Skeletal muscle satellite cell (primary cell): ENCODE data around the gene HOXC4.

Experiments
- H3K27me3 ChIP-seq: 2 replicates; pipeline ENCODE4 v1.7.0; 2013; ENCODE audit warnings: low read length; ENCODE audit not compliant: control insufficient read depth, insufficient read depth
- H3K36me3 ChIP-seq: 2 replicates; pipeline ENCODE4 v1.7.0; 2013; ENCODE audit warnings: mild to moderate bottlenecking, control low read depth, low read length; ENCODE audit not compliant: insufficient read depth
- H3K4me1 ChIP-seq: 2 replicates; pipeline ENCODE4 v1.7.0; 2013; ENCODE audit warnings: low read length; ENCODE audit not compliant: control insufficient read depth, insufficient read depth
- H3K4me2 ChIP-seq: 2 replicates; pipeline ENCODE4 v1.7.0; 2013; ENCODE audit warnings: mild to moderate bottlenecking, low read length
- H3K4me3 ChIP-seq: 2 replicates; pipeline ENCODE4 v1.7.0; 2013; ENCODE audit warnings: low read length
- H3K9ac ChIP-seq: 2 replicates; pipeline ENCODE4 v1.7.0; 2013; ENCODE audit warnings: mild to moderate bottlenecking, low read depth, low read length, moderate library complexity
- H3K9me3 ChIP-seq: replicated peaks from 2 replicates; pipeline ENCODE4 v1.7.0; 2013; ENCODE audit warnings: mild to moderate bottlenecking, control low read depth, low read length

Gene HOXC4

DNA sequence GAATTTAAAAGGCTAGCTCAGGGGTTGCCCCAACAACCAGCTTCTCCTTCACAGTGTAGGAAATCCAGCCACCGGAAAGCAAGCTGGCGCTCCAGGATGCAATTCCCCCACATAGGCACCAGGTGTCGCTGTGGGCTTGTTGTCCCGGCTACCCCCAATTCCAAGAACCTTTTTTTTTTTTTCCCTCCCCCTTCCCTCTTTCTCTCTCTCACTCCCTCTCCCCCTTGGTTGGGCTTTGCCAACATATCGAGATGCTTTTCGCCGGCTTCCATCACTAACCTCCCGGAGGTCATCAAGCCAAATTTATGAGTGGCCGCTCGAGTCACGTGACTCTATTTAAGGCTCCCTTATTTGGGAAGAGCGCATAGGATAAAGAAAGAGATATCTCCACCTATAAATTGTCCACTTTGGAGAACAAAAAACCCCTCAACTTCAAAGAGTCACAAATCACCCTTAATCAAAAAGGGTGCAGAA lies 21.0 kb upstream of the HOXC4 start, which contains the start of gene HOXC5:
HOXC5 (plus strand) TSS at position 424 of the 474 bp plus-strand sequence. CDS start 73 bp downstream, outside the sequence.
- Histone ChIP-seq H3K4me3 (peak within 1 kb of the TSS; percentile 70), H3K9me3 (no peaks in the 10 kb centered on the region)

DNA sequence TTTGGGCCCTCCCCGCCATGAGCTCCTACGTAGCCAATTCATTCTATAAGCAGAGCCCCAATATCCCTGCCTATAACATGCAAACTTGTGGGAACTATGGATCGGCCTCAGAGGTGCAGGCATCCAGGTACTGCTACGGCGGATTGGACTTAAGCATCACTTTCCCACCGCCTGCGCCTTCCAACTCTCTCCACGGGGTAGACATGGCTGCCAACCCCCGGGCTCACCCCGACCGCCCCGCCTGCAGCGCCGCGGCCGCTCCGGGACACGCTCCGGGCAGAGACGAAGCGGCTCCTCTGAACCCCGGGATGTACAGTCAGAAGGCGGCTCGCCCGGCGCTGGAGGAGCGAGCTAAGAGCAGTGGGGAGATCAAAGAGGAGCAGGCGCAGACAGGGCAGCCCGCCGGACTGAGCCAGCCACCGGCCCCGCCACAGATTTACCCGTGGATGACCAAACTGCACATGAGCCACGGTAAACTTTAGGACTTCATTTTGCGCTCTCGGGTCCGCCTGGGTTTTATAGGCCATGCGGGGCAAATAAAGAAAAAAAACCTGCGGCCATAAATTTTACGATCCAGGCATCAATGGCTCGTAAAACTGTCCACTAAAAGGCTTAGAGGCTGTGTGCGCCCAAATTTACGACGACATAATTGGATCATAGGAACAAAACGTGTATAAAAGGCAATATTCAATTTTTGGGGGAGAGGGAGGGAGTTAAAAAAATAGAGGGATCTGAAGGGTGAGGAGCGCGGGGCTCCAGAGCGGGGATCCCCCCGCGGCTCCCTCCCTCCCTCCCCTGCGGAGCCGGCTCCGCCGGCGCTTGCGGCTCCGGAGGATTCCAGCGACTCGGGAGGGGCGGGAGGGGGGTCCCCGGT lies 20.3 kb upstream of the HOXC4 start:
- Histone ChIP-seq H3K36me3 (peaks cover 35% of the 10 kb centered on the region), H3K9ac (peak overlapping the region; percentile 73), H3K9me3 (no peaks in the 10 kb centered on the region), H3K4me1 (peaks cover 26% of the 10 kb centered on the region), H3K27me3 (no peaks in the 10 kb centered on the region), H3K4me3 (peak overlapping the region; percentile 70), H3K4me2 (peak overlapping the region; percentile 85)

More for the DNA sequence above, 21.0 kb upstream of the HOXC4 start, which contains the start of gene HOXC5:
- H3K9ac ChIP-seq: peak within 1 kb of the TSS; percentile 73
- H3K27me3 ChIP-seq: no peaks in the 10 kb centered on the region
- H3K36me3 ChIP-seq: peaks cover 35% of the 10 kb centered on the region
- H3K4me2 ChIP-seq: peak within 1 kb of the TSS; percentile 85
- peaks cover 33% of the 10 kb centered on the region for H3K4me1 ChIP-seq

DNA sequence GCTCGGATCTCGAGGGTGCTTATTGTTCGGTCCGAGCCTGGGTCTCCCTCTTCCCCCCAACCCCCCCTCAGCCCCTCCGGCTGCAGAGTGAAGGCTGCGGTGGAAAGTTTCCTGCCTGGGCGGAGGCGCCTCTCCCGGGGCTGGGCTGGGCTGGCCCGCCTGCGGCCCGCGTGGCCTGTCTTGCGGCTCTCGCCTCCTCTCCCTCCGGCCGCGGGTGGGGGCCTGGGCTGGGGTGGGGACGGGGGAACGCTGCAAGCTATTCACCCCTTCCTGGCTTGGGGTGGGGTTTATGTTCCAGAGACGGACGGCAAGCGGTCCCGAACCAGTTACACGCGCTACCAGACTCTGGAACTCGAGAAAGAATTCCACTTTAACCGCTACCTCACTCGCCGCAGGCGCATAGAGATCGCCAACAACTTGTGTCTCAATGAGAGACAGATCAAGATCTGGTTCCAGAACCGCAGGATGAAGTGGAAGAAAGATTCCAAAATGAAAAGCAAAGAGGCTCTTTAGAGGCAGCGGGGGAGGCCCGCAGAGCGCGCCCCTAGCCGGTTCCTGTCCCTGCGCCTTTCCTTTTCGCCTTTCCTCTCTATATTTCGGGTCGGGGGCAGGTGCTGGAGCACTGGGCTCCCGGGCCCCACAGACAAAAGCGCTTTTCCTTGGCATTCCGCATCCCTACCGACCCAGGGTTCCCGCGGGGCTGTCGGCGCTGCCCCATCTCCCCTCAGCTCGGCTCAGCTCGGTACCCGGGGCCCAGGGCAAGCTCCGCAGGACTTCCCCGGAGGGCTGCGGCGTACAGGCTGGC lies 19.5 kb upstream of the HOXC4 start:
- Histone ChIP-seq H3K27me3 (no peaks in the 10 kb centered on the region), H3K4me1 (peaks cover 22% of the 10 kb centered on the region), H3K4me3 (peak overlapping the region; percentile 70), H3K36me3 (peaks cover 28% of the 10 kb centered on the region), H3K4me2 (peak overlapping the region; percentile 85), H3K9ac (peak overlapping the region; percentile 73), H3K9me3 (no peaks in the 10 kb centered on the region)

DNA sequence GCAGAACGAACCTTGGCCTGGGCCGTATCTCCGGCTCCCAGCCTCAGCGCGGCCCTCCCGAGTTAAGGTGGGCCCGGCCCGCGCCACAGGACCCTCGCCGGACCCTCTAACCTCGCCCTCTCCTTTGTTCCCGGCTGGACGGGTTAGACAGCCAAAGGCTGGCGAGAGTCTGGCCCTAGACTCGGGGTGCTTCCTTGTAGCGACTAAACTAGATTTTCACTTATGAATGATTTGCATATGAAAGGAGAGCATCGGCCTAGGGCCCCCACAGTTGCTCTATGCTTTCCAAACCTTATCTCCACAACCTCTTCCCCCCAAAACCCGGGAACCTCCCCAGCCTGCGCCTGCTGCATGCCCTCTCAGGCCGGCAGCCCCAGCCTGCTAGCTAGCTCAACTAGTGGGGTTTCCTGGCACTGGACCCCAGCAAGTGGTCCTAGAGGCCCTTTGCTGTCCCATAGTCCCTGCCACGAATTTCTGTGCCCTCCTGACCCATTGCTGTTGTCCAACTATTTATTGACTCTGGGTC lies 18.8 kb upstream of the HOXC4 start:
- Histone ChIP-seq H3K27me3 (no peaks in the 10 kb centered on the region), H3K4me3 (no peak overlapping the region), H3K4me1 (peaks cover 28% of the 10 kb centered on the region), H3K4me2 (no peak overlapping the region), H3K36me3 (peaks cover 23% of the 10 kb centered on the region), H3K9me3 (no peaks in the 10 kb centered on the region), H3K9ac (no peak overlapping the region)

DNA sequence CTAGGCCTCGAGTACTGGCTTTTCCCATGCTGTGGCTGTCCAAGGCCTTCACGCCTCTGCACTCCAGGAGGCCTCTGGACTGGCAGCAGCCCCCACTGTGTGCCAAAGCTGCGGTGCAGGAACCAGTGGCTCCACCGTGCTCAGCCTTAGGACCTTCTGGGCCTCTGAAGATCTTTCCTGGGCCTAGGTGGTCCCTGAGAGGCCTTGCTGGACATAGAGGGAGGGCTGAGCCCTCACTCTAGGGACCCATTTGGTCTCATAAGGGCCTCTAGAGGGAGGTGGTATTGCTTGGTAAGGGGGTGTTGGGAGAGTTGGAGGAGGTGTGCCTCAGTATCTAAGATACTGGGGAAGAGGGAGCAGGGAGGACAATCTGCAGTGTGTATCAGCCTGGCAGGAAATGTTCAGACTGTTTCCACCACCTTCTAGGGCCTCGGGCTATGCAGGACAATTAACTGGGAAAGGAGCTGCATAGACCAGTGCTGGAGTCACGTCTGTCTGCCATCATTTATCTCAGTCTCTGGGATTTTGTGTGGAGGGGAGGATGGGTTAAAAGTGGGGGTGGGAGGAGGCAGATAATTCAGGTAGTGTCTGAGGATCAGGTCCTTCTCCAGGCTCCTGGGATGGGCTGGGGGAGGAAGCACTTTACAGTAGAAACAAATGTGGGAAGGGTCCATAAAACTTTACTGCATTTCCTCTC lies 17.9 kb upstream of the HOXC4 start:
- Histone ChIP-seq H3K27me3 (no peaks in the 10 kb centered on the region), H3K36me3 (peaks cover 18% of the 10 kb centered on the region), H3K9ac (no peak overlapping the region)

DNA sequence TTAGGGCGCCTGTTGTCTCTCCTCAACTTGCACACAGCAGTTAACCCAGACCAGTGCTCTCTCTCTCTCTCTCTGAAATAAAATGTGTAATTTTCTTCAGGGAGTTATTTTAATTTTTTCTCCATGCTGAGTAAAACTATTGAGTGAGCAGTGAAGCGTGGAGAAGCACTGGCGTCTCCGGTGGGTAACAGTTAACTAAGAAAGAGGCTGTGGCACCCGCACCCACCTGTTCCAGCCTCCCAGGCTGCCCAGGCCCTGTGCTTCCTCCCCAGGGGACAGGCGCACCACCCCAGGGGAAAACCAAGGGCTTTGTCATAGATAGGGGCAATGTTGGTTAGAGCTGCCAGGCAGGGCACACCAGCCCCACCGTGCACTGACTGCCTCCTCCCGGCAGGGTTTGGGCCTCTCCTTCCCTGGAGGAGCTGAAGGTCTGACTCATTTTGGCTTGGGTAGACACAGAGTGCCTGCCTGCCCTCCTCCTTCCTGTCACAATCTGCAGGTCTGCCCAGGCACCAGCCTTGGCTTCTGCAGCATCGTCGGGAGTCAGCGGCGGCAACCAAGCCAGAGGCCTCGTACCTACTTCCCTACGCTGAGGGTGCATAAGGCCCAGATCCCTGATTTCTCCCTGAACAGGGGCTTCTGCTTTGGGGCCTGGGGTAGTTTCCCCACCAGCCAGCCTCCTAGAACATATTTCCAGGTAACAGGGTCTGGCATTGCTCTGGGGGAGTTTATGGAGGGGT lies 16.8 kb upstream of the HOXC4 start:
- H3K4me1 ChIP-seq: peaks cover 28% of the 10 kb centered on the region
- H3K36me3 ChIP-seq: peaks cover 7% of the 10 kb centered on the region
- H3K9me3 ChIP-seq: no peaks in the 10 kb centered on the region
- no peaks in the 10 kb centered on the region for H3K27me3 ChIP-seq
- no peak overlapping the region for H3K4me3 ChIP-seq
- no peak overlapping the region for H3K9ac ChIP-seq
- H3K4me2 ChIP-seq: peak overlapping the region; percentile 2

More for the DNA sequence above, 17.9 kb upstream of the HOXC4 start:
- H3K4me2 ChIP-seq: no peak overlapping the region
- H3K9me3 ChIP-seq: no peaks in the 10 kb centered on the region
- H3K4me1 ChIP-seq: peaks cover 28% of the 10 kb centered on the region
- H3K4me3 ChIP-seq: no peak overlapping the region

DNA sequence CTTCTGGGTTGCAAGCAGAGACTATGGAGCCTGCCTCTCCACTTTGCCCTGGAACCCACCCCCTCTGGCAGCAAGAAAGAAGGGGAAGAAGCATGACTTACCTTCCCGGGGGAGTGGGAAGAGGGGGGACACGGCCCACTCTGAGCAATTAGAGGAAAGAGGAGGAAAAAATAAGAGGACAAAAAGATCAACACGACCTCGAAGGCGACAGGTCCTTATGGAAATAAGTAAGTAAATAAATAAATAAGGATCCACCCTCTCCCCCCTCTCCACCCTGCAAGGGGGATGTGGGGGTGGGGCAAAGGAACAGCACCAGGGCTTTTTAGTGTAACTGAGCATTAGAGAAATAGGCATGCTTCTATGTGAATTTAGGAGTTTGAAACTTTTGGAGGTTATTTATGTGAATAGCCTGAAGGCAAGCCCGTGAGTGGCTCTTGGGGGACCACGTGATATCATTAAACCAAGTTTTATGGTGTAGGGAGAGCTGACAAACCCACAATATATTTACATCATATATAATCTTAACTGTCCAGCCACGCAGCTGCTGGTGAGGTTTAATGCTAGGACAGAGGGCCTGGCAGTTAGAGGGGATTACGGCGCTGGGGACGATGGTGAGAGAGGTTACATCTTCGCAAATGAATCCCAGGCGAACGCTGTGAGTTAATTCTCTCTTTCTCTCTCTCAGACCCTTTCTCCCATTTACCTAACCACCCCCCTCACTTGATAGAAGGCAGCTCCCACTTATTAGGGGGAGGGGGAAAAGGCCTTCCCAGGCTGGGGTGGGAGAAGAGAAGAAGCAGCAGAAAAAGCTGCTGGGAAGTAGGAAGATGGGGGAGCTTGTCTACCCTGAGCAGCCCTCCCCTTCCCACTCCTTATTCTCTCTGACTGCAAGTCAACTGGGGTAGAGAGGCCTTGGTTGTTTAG lies 16.0 kb upstream of the HOXC4 start:
- Histone ChIP-seq H3K4me3 (no peak overlapping the region), H3K27me3 (no peaks in the 10 kb centered on the region), H3K4me2 (peak overlapping the region; percentile 2), H3K9me3 (no peaks in the 10 kb centered on the region), H3K36me3 (peaks cover 3% of the 10 kb centered on the region), H3K9ac (no peak overlapping the region), H3K4me1 (peaks cover 28% of the 10 kb centered on the region)

DNA sequence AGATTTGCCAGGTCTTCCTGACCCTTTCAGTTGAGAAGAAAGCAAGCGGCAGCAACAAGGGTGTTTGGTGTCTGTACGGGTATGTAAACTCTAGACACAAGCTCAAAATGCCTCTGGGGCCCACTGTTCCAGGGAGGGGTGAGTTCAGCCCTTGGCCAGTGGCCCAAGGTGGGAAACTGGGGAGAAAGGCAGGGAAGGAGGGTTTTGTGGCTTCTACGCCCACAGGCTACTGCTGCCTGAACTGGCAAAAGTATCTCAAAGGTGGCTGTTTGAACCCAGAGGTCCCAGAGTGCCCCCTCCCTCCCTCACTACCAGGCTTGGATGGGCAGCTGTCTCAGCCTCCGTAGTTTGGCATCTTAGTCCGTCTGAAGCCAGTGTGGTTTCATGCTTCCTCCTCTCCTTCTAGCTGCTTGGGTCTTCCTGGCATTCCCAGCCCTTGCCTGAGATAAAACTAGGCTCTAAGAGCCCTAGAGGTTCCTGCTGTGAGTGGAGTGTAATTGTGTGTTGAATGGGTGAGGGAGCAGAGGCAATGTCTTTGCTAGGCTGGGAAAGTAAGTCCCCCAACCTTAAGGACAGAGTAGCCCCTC lies 15.3 kb upstream of the HOXC4 start:
- peaks cover 30% of the 10 kb centered on the region for H3K4me1 ChIP-seq
- H3K9ac ChIP-seq: no peak overlapping the region
- no peak overlapping the region for H3K4me3 ChIP-seq
- H3K36me3 ChIP-seq: peaks cover 3% of the 10 kb centered on the region
- H3K4me2 ChIP-seq: no peak overlapping the region
- H3K27me3 ChIP-seq: no peaks in the 10 kb centered on the region
- H3K9me3 ChIP-seq: no peaks in the 10 kb centered on the region

DNA sequence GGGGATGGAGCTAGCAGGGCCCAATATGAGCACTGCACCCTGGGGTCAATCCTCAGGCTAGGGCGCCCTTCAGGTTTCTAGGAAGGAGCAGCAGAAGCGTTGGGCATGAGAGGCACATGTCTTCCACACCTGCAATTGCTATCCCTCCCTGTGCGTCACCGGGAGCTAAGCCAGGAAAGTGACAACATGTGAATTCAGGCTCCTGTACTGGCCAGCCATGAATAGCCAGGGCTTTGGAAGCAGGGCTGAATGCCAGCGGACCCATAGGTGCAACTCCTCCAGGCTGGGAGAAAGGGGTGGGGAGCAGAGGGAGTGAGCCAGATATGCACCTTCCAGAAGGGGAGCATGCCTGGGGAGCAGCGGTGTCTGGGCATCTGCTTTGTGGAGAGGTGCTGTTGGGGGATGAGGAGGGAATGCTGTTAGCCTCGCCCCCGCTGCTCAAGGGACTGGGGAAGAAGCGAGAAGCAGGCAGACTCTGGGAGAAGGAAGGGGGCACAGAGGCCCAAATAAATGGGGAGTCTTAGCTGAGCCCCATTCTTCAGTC lies 14.7 kb upstream of the HOXC4 start:
- Histone ChIP-seq H3K4me2 (no peak overlapping the region), H3K4me1 (peaks cover 35% of the 10 kb centered on the region), H3K9ac (no peak overlapping the region), H3K27me3 (no peaks in the 10 kb centered on the region), H3K4me3 (no peak overlapping the region), H3K36me3 (peaks cover 3% of the 10 kb centered on the region), H3K9me3 (no peaks in the 10 kb centered on the region)
